GM19193 (cell line): ENCODE data around the gene STK10.

Source experiments
- POLR2A ChIP-seq: IDR thresholded peaks from 4 replicates; pipeline ENCODE4 v1.6.1; 2011; ENCODE audit not compliant: insufficient read depth, insufficient read length; ENCODE audit errors: extremely low read depth

Gene STK10

DNA sequence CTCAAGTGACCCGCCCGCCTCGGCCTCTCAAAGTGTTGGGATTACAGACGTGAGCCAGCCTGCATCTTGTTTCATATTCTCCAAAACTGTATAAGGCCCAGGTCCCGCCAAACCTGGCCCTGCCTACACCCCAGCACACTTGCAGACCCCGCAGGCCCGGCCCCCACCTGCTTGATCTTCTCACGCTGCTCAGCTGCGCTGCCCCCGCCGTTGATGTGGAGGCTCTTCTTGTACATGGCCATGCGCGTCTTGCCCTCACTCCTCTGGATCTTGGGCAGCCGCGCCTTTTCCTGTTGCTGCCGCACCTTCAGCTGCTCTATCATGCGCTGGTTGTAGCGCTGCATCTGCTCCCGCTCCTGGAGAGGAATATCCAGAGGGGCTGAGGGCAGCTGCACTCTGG lies 132.6 kb downstream of the STK10 start:
- no peak for TF ChIP-seq POLR2A

DNA sequence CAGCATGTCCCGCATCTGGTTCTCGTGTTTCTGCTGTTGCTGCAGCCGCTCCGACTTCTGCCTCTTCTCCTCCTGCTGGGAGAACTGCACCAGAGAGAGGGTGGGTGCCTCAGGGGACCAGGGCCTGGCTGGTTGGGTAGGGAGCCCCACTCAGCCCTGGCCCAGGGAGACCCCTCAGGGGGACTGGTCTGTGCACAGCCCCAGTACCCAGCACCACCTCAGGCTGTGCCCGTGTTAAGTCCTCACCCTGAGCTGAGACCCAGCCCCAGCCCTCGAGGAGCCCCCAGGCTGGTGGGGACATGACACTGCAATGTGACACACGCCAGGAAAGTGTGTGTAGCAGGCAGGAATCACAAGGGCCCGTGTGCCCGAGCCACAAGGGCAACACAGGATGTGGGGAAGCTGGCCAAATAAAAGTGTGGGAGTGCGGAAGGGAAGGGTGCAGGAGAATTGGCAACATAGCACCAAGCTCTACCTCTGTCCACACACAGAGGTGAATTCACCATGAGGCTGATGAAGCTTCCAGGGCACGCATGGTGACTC lies 133.3 kb downstream of the STK10 start:
- TF ChIP-seq POLR2A: no peak

DNA sequence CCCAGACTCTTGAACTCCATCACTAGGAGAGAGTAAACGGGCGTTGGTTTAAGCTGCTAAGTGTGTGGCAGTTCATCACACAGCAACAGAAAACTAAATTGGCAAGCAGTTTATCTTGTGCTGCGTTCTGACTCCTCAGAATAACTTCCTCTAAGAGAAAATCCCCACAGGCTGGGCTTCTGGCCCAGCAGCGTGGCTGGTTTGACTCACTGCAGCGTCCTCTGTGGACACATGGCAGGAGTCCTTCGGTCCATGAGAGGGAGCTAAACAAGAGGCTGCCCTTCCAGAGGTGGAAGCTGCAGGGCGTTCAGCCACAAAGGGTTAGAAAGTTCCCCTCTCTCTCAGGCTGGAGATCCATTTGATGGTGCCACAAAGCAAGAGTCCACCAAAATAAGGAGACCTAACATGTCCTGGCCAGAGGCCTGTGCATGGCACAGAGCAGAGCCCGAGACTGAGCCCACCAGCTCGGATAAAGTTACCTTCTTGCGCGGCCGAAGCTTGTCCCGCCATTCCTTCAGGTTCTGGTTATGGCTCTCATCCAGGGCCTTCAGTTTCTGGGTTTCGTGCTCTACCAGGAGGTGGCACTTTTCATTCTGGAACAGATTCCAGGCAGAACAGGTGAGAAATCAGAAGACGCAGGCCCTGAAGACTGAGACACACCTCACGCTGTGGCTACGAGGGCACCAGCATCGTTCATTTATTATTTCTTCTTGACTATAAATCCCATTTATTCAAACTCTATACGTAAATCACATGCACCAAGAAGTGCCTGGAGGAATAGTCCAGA lies 135.4 kb downstream of the STK10 start:
- TF ChIP-seq POLR2A: no peak

DNA sequence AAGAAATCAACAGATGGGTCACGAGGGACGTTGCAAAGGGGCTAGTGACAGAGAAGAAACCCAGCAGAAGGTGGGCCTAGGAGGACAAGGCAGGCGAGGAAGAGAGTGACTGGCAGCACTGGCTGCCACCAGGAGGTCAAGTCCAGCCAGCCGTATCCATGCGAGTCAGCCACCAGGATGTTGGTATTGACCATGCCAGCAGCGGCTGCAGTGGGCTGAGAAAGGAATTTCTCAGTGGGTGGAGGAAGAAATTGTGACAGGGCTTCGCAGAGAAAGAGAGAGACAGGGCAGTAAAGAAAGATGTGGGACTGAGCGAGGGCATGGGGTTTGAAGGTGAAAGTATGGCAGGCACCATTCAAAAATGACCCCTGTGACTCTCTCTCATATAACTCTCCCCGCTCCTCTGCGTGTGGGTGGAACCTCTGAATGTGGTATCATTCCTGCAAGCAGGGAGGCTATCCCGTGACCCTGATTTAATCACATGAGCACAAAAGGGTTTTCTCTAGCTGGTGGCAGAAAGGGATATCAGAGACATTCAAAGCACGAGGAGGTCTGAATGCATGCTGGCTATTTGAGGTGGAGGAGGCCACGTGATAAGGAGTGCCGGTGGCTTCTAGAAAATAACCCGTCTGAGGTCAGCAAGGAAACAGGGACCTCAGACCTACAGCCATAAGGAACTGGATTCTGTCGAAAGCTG lies 136.2 kb downstream of the STK10 start:
- TF ChIP-seq POLR2A: no peak

DNA sequence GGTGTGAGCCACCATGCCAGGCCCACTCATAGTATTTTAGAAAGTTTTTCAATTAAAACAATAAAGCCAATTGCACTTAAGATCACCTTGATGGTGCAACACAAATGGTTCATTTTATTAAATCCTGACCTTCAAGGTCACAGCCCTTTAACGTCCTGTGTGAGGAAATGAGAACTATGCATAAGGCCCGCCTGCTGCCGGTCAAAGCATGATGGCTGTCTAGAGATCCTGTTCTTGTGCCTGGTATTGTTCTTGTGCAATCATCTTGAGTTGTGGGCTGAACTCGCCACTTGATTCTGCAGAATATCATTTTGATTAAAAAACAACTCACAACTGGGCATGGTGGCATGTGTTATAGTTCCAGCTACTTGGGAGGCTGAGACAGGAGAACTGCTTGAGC lies 137.9 kb downstream of the STK10 start:
- no peak for TF ChIP-seq POLR2A

DNA sequence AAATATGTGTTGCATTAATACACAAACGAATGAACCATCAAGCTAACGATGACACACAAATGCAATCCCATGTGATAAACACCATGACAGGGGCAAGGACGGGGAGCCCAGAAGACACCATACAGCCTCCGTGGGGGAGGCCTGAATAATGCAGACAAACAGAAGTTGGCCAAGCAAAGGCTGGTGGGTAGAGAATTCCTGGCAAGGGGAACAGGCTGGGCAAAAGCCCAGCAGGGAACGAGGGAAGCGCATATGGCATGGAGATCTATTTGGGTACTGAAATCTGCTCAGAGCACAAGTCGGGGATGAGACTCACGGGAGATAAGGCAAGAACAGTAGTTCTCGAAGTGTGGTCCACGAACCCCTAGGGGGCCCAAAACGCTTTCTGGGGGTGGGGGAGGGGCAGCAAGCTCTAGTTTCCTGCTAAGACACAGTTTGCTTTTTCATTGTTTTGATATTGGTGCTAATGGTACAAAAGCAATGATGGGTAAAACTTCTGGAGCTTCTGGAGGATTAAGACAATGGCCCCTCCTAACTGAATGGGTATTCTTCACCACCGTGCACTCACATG lies 138.7 kb downstream of the STK10 start:
- TF ChIP-seq POLR2A: no peak

DNA sequence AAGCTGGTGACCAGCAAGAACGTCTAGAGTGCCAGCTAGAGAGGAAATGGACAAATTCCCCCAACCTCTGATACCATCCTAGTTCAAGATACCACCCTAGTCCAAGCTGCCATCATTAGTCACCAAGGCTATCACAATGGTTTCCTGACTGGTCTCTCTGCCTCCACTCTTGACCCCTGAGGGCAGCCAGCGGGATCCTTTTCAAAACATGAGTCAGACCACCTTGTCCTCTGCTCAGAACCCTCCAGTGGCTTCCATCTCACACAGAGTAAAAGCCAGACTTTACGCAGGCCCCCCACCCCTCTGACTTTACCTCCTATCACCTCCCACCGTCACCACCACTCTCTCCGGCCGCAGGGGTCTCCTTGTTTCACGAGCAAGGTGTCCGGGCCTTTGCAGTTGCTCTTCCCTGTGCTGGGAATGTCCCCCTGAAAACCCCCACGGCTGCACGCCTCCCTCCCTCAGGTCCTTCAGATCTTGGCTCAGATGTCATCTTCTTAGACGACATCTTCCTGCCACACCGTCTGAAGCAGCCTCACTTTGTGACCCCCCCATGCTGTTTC lies 139.4 kb downstream of the STK10 start:
- no peak for TF ChIP-seq POLR2A

DNA sequence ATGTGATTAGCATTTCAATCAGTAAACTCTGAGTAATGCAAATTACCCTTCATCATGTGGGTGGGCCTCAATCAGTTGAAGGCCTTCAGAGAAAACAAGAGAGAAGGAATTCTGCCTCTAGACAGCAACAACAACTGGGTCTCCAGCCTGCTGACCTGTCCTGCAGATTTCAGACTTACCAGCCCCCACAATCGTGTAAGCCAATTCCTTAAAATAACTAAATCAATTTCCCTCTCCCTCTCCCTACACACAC lies 139.9 kb downstream of the STK10 start:
- no peak for TF ChIP-seq POLR2A

DNA sequence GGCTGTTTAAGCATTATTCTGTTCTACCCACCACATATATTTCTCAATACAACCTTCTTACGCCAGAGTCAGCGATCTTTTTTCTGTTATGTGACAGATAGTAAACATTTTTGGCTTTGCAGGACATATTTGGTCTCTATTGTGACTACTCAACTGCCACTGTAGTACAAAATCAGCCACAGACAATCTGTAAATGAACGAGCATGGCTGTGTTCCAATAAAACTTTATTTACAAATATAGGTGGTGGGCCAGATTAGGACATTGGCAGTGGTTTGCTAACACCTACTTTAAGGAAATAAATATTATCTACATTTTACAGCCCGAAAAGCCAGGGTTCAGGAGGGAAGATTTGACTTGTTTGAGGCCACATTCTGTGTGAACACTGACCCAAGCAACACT lies 141.4 kb downstream of the STK10 start:
- no peak for TF ChIP-seq POLR2A

DNA sequence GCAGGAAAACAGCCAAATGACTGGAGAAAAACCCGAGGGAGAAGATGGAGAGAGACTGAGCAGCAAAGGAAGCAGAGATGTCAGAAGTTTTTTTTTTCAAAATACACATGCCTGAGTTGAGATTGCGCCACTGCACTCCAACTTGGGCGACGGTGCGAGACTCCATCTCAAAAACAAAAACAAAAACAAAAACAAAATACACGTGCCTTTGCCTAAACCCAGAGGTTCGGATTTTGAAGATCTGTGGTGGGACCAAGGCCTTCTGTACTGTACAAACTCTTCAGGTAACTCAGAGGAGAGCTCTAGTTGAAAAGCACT lies 142.8 kb downstream of the STK10 start:
- no peak for TF ChIP-seq POLR2A

DNA sequence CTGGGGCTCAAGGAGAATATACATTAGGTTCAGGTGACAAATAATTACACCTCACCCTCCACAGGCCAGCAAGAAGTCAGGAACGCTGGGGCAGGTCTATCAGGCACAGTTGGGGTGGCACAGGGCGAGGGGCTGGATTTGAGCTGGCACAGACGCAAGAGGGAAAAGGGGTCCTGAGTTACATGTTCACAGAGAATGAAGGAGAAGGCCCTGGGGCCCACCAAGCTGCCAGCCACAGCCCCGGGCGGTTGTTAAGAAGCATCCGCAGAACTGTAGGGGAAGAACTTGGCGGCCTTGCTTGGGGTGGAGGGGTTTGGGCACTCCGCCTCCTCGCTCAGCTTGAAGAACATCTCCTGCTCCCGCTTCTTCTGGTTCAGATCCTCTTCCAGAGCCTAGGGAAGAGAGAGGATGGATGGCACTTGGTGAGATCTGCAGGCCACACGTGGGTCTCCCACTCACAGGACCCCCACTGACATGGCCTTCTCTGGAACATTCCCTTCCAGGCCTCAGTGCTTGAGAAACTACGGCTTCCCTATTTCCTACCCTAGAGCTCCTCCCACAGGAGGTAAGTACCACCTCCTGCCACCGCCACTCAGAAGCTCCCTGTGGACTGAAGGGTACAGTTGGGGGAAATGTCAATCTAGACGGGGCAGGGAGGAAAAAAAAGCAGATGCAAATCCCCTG lies 143.3 kb downstream of the STK10 start:
- TF ChIP-seq POLR2A: no peak

DNA sequence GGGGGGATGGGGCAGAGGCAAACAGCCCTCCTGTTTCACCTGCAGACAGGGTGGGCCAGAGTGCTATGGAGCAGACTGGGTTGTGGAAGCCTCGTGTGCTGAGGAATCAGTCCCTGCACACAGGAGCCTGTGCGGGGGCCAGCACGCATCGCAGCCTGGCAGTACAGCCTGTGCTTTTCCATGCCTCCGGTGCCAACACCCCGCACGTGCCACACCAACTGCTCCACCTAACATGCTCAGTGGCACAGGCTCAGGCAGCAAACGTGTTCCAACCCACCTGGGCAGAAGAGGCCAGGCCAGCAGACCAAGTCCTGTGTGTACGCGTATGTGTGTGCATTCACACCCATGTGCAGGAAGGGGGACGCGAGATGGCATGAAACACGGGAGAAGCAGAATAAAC lies 144.2 kb downstream of the STK10 start:
- TF ChIP-seq POLR2A: no peak

DNA sequence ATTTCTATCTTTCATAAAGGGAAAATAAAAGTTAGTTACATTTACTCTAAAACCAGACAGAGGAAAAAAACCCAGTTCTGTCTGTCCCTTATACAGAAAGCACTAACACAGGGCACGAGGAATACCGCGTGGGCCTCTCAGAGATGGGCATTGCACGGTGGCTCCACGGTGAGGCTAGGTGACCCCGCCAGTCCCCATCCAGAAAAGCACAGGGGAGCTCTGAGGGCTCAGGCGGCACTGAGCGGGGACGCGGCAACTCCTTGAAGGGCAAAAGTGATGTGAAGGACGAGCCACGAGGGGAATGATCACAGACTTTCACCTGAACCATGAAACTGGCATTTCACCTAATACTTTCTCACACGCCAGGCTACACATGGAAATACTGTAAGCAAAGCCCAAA lies 145.8 kb downstream of the STK10 start:
- no peak for TF ChIP-seq POLR2A

DNA sequence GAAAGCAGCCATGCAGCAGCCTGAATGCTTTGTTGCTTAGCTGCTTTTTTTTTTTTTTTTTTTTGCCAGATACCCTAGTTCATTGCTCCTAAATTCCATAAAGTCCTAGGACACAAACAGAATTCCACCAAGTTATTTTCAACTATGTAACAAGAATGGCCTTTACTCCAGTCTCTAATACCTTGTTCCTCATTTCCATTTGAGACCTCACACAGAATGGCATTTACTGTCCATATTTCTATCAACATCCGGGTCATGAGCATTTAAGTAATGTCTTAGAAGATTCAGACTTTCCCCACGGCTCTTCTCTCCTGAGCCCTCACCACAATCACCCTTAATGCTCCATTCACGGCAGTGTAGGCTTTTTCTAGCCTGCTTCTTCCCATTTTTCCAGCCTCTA lies 149.9 kb downstream of the STK10 start:
- TF ChIP-seq POLR2A: no peak

DNA sequence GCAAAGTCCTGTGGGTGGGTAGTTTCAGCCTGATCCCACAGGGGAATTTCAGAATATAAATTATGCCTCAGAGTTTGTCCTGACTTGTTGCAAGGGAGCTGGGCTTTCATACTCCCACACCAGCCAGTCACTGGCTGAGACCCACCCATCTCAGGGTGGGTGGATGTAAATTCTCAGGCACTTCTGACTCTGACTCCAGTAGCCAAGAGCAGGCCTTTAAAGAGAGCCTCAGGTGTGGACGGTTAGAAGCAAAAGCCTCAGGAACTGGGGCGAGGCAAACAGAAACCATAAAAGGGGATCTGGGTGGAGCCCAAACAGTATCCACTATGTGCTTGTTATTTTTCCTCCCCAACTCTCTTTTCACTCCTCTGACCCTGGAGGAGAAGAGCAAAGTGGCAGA lies 153.0 kb downstream of the STK10 start:
- no peak for TF ChIP-seq POLR2A

DNA sequence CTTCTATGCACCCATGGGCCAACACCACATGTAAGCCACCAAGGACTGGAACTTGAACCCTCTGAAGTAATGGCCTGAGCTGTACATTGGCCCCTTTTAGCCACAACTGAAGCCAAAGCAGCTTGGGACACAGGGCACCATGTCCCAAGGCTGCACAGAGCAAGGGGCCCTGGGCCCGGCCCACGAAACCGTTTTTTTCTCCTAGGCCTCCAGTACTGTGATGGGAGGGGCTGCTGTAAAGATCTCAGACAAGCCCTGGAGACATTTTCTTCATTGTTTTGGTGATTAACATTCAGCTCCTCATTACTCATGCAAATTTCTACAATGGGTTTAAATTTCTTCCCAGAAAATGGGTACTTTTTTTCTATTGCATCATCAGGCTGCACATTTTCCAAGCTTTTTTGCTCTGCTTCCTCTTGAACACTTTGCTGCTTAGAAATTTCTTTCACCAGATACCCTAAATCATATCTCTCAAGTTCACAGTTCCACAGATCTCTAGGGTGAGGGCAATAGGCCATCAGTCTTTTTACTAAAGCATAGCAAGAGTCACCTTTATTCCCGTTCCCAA lies 156.0 kb downstream of the STK10 start:
- TF ChIP-seq POLR2A: no peak

DNA sequence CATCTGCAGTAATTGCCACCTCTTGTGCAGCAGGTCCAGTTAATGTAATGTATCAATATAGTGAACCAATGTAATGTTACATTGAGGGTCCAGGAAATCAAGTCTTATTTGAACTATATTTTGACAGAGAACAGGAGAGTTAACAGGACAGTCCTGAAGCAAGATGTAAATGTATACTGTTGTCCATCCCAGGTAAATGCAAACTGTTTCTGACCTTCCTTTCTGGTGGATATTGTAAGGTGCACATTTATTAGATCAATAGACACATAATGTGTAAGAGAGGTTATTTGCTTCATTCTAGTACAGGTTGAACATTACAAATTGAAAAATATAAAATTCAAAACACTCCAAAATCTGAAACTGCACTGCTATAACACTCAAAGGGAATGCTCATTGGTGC lies 158.1 kb downstream of the STK10 start:
- TF ChIP-seq POLR2A: no peak
